Coronary artery (tissue), 2 donors: ENCODE results near the gene C1orf226.
A peak's percentile ranks its signal among the peaks of the same experiment; 100 is the strongest.

ENCODE experiments used
- DNase-seq: peaks from one replicate; pipeline ENCODE4 v3.0.0-alpha.2; 2017; ENCODE audit warnings: low spot score
- H3K27ac ChIP-seq, 2 donors: fragments of 200-600 bp; sonication (generic); one replicate each; pipeline ENCODE4 v1.5.1; 2016 to 2019
- H3K4me3 ChIP-seq: fragments of 200-600 bp; sonication (generic); 2 replicates; pipeline ENCODE4 v1.5.1; 2016; ENCODE audit warnings: mild to moderate bottlenecking, moderate library complexity
- TF ChIP-seq, protein P1 (sequence below): fragments of 200-600 bp; sonication (generic); IDR thresholded peaks from one replicate; pipeline ENCODE4 v1.5.1; 2019; ENCODE audit warnings: antibody characterized with exemption

The C1orf226 gene

DNA sequence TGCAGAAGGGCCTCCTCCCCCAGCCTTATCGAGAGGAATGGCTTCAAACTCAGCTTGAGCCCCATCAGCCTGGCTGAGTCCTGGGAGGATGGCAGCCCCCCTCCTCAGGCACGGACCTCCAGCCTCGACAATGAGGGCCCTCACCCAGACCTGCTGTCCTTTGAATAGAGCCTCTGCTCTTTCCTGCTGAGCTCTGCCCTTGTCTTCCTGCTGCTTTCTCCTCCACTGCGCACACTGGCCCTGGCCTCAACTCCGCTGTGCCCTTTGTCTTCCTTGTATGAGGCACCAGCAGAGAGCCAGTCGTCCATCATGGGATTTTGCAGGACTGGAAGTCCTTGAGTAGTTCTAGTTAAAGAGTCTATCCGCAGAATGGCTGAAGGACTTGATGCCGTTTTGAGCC, 2.0 kb downstream of the C1orf226 start:
- DNase-seq = peak; percentile 49
- H3K4me3 ChIP-seq = no peak overlapping the region
- TF ChIP-seq, protein P1, sequence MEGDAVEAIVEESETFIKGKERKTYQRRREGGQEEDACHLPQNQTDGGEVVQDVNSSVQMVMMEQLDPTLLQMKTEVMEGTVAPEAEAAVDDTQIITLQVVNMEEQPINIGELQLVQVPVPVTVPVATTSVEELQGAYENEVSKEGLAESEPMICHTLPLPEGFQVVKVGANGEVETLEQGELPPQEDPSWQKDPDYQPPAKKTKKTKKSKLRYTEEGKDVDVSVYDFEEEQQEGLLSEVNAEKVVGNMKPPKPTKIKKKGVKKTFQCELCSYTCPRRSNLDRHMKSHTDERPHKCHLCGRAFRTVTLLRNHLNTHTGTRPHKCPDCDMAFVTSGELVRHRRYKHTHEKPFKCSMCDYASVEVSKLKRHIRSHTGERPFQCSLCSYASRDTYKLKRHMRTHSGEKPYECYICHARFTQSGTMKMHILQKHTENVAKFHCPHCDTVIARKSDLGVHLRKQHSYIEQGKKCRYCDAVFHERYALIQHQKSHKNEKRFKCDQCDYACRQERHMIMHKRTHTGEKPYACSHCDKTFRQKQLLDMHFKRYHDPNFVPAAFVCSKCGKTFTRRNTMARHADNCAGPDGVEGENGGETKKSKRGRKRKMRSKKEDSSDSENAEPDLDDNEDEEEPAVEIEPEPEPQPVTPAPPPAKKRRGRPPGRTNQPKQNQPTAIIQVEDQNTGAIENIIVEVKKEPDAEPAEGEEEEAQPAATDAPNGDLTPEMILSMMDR = no peak
- no peak overlapping the region for H3K27ac ChIP-seq

DNA sequence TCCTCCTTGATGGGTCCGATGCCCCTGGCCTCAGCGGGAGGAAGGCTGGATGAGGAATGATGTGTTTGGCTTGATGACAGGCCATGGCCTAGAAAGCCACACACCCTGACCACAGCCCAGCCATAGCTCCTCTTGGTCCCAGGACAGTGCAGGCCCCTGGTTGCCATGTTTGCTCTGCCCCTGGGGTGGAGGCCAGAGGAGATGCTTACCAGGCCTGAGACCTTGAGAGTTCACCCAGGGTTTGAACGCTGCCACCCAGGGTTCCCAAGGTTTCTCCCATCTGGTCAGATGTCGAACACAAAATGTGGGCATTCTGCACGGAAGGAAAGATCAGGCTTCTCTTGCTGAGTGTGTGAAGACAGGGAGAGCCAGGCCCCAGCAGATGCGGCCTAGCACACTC, 2.6 kb downstream of the C1orf226 start:
- no peak overlapping the region for H3K4me3 ChIP-seq
- H3K27ac ChIP-seq = no peak overlapping the region
- peak; percentile 29 for DNase-seq
- TF ChIP-seq, protein P1 = no peak

DNA sequence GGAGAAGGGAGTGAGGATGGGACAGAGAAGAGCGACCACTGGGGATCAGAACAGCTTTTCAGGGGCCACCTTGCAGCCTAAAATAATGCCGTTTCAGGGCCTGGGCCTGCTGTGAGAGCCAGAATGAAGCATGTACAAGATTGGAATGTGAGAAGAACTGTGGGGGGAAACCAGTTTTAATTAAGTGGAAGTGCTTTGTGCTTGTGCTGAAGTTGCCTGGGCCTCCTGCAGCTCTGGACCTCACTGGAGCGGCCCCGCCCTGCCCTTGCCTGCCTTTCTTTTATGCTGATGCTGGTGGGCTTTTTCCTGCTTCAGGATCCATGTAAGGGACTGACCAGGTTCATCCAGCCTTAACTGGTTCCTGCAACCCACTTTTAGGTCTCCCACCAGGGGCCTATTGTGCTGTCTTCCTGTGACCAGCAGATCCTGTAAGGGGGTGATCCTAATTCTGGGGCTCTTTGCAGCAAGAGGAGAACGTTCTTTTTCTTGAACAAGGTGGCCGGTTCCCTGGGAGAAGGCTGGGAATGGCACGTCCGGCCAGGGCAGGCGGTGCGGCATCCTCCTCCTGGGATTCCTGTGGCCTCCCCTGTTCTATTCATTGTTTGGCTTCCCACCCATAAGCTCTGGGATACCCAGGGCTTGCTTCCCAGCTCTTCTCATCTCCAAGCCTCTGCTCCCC, 3.2 kb downstream of the C1orf226 start:
- TF ChIP-seq, protein P1 = no peak
- H3K4me3 ChIP-seq = no peak overlapping the region
- DNase-seq = peak; percentile 40
- no peak overlapping the region for H3K27ac ChIP-seq

DNA sequence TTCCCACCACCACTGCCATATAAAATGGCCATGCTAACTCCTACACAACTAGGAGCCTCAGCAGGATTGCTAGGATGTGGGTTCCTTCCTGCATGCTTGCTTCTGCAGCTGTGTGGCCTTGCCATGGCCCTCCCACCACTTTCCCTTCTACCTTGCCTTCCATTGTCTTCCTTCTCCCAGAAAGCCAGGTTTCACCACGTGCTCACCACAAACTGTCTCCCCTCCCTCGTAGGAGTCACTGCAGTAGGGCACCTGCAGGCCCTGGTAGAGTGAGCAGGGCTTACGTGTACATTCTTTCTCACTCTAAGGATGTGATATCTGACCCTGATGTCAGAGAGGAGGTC, 3.7 kb downstream of the C1orf226 start:
- Histone ChIP-seq H3K27ac (no peak overlapping the region), H3K4me3 (no peak overlapping the region)
- DNase-seq = peak; percentile 21
- TF ChIP-seq, protein P1 = no peak

DNA sequence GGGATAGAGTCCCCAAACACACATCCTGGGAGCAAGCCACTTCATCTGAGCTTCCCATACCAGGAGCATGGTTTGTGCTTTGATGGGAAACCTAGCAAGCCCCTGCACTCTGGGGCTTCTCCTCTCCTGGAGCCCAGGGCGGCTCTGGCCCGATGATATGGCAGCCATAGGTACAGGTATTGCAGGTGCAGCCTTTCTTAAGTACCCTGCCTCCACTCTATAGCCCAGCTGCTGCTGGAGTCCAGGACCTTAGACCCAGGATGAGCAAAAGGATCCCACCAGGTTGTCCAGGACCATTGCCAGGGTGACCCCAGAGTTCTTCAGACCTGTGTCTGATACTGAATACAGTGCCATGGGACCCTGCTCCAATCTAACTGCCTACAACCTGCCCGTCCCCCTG, 4.2 kb downstream of the C1orf226 start:
- DNase-seq = peak; percentile 54
- Histone ChIP-seq H3K27ac (no peak overlapping the region), H3K4me3 (no peak overlapping the region)
- TF ChIP-seq, protein P1 = no peak

DNA sequence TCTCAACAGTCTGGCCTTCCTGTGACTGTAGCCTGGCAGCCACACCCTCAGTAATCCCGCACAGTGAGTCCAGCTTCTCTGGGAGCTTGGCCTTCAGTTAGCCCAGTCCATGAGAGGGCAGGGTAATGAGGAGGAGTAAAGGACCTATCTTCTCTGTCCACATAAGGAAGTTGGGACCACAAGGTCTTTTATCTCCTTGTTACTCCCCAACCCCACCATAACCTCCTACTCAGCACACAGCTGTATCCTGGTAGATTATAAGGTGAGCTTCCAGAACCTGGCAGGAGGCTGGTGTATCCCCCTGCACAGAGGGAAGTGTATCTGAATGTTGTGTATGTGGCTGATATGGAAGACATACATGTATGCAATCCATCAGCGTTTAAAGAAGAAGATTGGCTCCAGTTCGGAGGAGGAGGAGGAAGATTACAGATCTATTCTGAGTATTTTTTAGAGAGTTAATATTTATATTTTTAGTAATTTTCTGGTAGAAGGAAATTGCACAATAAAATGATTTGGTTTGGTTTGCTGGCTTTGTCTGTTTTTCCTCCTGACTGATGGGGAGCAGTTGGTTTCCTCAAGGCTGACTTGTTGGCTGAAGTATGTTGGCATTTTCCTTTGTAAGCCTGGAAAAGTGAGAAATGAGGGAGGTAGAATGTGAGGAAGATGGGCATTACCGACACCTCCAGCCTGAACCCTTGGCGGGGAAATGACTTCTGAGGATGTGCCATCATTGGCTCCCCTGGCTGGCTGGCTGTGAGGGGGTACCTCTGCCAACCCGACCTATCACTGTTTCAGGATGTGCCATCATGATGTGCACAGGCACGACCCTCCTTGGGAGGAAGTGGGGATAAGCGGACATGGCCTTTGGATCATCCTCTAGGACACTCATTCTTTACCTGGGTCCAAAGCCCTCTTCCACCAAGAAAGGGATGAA, 5.0 kb downstream of the C1orf226 start:
- DNase-seq = no peak
- Histone ChIP-seq H3K27ac (no peak overlapping the region), H3K4me3 (no peak overlapping the region)
- TF ChIP-seq, protein P1 = no peak
